Measurements from ENCODE around the gene C4orf51.

C4orf51 gene

GRCh38 chr4:145760176-145760575, 80.2 kb downstream of the C4orf51 start:
- DNase-seq = no peak

- DNase-seq = no peak
Observed at GRCh38 chr4:145760961-145761929, 81.3 kb downstream of the C4orf51 start.

GRCh38 chr4:145762719-145763118, 82.8 kb downstream of the C4orf51 start:
- DNase-seq = no peak

- DNase-seq = no peak
Observed at GRCh38 chr4:145763399-145763798, 83.5 kb downstream of the C4orf51 start.

GRCh38 chr4:145766273-145766672, 86.3 kb downstream of the C4orf51 start:
- no peak for DNase-seq

GRCh38 chr4:145769450-145770037, 89.6 kb downstream of the C4orf51 start:
- no peak for DNase-seq

GRCh38 chr4:145770124-145770523, 90.2 kb downstream of the C4orf51 start:
- DNase-seq = no peak

- DNase-seq = no peak
Observed at GRCh38 chr4:145772347-145772746, 92.4 kb downstream of the C4orf51 start.

- DNase-seq = no peak
Observed at GRCh38 chr4:145773581-145774234, 93.8 kb downstream of the C4orf51 start.

- no peak for DNase-seq
Observed at GRCh38 chr4:145774473-145774872, 94.5 kb downstream of the C4orf51 start.

GRCh38 chr4:145775406-145775805, 95.5 kb downstream of the C4orf51 start:
- no peak for DNase-seq

GRCh38 chr4:145776208-145776607, 96.3 kb downstream of the C4orf51 start:
- no peak for DNase-seq

- DNase-seq = no peak
Observed at GRCh38 chr4:145779319-145779801, 99.4 kb downstream of the C4orf51 start.

GRCh38 chr4:145781351-145781750, 101.4 kb downstream of the C4orf51 start:
- DNase-seq = no peak

Data from GDM1 (cell line).